ENCODE measurements around the gene TREH. TPM values are rescaled to one million over a fixed set of nuclear protein-coding genes. Genes with fewer than 3 reads are reported as not detected.
"Not testable (repeated sequence)": the region's sequence is repeated elsewhere in the genome, so short reads cannot be mapped to it uniquely, and the experiment has no call there.

Gene TREH
- 1 to 10 TPM; 2.4 to 2.8 TPM for total RNA-seq

DNA sequence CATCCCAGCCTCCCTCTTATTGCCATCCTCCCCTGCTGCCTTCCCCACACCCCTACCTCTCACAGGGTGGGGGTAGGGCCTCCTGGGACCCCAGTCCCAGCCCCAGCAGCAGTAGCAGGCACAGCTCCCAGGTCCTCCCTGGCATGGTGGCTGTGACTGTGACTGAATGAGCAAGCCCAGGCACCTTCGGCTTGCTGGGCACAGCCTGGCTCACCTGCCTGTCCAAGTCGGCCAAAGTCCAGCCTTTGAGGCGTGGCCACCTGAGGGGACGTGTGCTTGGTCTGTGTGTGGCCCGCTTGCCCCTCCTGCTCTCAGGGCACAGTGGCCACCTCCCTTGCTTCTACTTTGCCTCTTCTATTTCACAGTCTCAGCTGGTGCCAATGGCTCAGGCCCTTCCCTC, at the start of gene TREH:
Gene TREH (minus strand): TSS at position 168 of the 400 bp plus-strand sequence. CDS start 23 bp downstream, at position 145.
- no peaks in the 10 kb centered on the region for H3K9me3 ChIP-seq
- no peaks in the 10 kb centered on the region for H3K27me3 ChIP-seq
- intact Hi-C loops (cut with DNase I) = no loop called here
- peak within 1 kb of the TSS in 1 of 2 donors; percentile 19 for H3K9ac ChIP-seq (ENCODE audit: low read depth in 2 of 2, low read length in 2 of 2)
- TF ChIP-seq CTCF (IDR thresholded peaks at IDR 0.05) = no peak
- H3K4me3 ChIP-seq = peak within 1 kb of the TSS; percentile 9
- peak within 1 kb of the TSS; percentile 46 for H3K27ac ChIP-seq
- H3K4me1 ChIP-seq = no peaks in the 10 kb centered on the region
- peak; percentile 91 for DNase-seq
- H3K36me3 ChIP-seq = no peaks in the 10 kb centered on the region

DNA sequence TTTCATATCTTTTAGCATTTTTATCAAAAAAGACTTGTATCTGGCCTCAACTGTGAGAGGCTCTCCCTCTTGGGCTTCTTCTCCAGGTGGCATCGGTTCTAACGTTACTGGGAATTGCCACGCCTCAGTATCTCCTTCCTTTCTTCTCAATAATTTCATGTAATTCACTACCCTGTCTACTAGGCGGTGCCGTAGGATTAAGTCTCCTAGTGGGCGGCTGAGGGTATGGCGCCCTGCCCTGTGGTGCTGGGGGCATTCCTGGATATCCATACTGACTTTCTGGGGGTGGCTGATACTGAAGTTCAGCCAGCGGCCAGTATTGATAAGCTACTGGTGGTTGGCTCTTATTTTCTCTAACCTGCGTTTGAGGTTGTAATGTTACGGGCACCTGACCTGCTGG, 48.7 kb upstream of the TREH start:
- H3K27me3 ChIP-seq; H3K4me3 ChIP-seq; H3K9ac ChIP-seq (ENCODE audit: low read depth in 2 of 2, low read length in 2 of 2); H3K27ac ChIP-seq; intact Hi-C loops (cut with DNase I); DNase-seq; H3K36me3 ChIP-seq; H3K9me3 ChIP-seq; H3K4me1 ChIP-seq: not testable (repeated sequence)

DNA sequence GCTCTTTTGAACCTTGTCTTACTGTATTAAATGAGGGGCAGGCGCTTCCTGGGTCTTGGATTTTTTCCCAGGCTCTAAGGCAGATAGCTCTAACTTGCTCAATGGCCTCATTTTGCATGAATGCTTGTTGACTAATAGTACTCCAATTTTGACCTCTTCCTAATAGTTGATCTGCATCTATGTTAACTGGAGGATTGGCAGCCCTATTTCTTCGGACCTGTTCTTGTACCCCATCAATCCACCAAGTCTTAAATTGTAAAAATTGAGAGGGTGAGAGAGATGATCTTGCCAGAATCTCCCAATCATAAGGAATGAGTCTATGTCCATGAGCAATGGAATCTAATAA, 48.2 kb upstream of the TREH start:
- H3K27ac ChIP-seq; H3K36me3 ChIP-seq; H3K9me3 ChIP-seq; intact Hi-C loops (cut with DNase I); H3K27me3 ChIP-seq; DNase-seq; H3K4me3 ChIP-seq; H3K9ac ChIP-seq (ENCODE audit: low read depth in 2 of 2, low read length in 2 of 2); H3K4me1 ChIP-seq: not testable (repeated sequence)

DNA sequence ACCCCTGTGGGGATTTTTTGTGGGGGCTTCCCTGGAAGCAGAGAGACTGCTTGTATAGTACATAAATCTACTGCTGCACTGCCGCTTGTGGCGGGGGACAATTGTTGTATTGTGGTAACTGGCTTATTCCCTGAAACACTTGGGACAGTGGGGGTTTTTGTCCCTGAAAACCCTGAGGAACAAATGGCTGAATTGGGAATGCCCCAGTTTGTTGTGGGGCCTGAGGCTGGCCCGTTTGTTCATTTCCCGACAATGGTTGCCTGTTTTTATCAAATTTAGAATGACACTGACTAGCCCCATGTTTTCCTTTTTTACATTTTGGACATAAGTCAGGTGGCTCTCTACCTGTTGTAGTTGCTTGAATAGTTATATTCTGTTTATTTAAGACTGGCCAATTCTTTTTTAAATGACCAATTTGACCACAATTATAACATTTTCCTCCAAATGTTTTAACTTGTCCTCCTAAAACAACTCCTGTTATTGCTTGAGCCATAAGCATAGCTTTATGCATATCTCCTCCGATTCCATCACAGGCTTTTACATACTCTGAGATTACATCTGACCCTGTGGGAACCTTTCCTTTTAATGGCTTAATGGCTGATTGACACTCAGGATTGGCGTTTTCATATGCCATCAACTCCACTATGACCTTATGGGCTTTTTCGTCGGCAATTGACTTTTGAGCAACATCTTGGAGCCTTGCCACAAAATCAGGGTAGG, 47.7 kb upstream of the TREH start:
- H3K4me1 ChIP-seq; H3K4me3 ChIP-seq; H3K27me3 ChIP-seq; H3K9me3 ChIP-seq; intact Hi-C loops (cut with DNase I); H3K9ac ChIP-seq (ENCODE audit: low read depth in 2 of 2, low read length in 2 of 2); DNase-seq; H3K36me3 ChIP-seq; H3K27ac ChIP-seq: not testable (repeated sequence)

DNA sequence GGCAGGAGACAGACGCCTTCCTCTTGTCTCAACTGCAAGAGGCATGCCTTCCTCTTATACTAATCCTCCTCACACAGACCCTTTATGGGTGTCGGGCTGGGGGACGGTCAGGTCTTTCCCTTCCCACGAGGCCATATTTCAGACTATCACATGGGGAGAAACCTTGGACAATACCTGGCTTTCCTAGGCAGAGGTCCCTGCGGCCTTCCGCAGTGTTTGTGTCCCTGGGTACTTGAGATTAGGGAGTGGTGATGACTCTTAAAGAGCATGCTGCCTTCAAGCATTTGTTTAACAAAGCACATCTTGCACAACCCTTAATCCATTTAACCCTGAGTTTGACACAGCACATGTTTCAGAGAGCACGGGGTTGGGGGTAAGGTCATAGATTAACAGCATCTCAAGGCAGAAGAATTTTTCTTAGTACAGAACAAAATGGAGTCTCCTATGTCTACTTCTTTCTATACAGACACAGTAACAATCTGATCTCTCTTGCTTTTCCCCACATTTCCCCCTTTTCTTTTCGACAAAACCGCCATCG, 42.1 kb upstream of the TREH start:
- intact Hi-C loops (cut with DNase I); H3K4me1 ChIP-seq; H3K36me3 ChIP-seq; H3K27me3 ChIP-seq; H3K27ac ChIP-seq; H3K9me3 ChIP-seq; H3K4me3 ChIP-seq; H3K9ac ChIP-seq (ENCODE audit: low read depth in 2 of 2, low read length in 2 of 2); DNase-seq: not testable (repeated sequence)

- H3K4me3 ChIP-seq; H3K27ac ChIP-seq; DNase-seq; H3K9me3 ChIP-seq; H3K36me3 ChIP-seq; H3K9ac ChIP-seq (ENCODE audit: low read depth in 2 of 2, low read length in 2 of 2); H3K4me1 ChIP-seq; H3K27me3 ChIP-seq; intact Hi-C loops (cut with DNase I): not testable (repeated sequence)
Measured at GRCh38 chr11:118720740-118721139, 41.3 kb upstream of the TREH start.

- H3K36me3 ChIP-seq; DNase-seq; H3K4me3 ChIP-seq; H3K27ac ChIP-seq; H3K27me3 ChIP-seq; H3K9ac ChIP-seq (ENCODE audit: low read depth in 2 of 2, low read length in 2 of 2); intact Hi-C loops (cut with DNase I); H3K4me1 ChIP-seq; H3K9me3 ChIP-seq: not testable (repeated sequence)
Measured at GRCh38 chr11:118720078-118720477, 40.6 kb upstream of the TREH start.

DNA sequence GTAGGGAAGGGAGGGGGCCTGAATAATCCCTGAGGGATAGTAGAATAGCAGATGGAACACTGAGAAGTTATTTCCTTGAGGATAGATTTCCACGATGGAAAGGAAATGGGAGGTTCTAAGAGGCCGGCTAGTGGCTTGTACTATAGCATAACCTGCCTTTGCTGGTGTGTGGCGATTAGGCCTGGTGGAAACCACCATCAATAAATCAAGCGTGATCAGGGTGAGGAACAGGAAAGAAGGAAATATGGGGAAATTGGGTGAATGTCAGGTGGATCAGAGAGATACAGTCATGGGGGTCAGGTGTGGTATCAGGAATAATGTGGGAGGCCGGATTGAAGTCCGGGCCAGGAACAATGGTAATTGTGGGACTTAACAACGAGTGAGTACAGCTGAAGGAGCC, 39.1 kb upstream of the TREH start:
- H3K27me3 ChIP-seq; H3K9me3 ChIP-seq; H3K27ac ChIP-seq; H3K36me3 ChIP-seq; H3K9ac ChIP-seq (ENCODE audit: low read depth in 2 of 2, low read length in 2 of 2); H3K4me3 ChIP-seq; H3K4me1 ChIP-seq; DNase-seq; intact Hi-C loops (cut with DNase I): not testable (repeated sequence)

- H3K36me3 ChIP-seq; H3K4me3 ChIP-seq; H3K4me1 ChIP-seq; DNase-seq; intact Hi-C loops (cut with DNase I); H3K9ac ChIP-seq (ENCODE audit: low read depth in 2 of 2, low read length in 2 of 2); H3K27me3 ChIP-seq; H3K27ac ChIP-seq; H3K9me3 ChIP-seq: not testable (repeated sequence)
Measured at GRCh38 chr11:118717733-118718132, 38.3 kb upstream of the TREH start.

DNA sequence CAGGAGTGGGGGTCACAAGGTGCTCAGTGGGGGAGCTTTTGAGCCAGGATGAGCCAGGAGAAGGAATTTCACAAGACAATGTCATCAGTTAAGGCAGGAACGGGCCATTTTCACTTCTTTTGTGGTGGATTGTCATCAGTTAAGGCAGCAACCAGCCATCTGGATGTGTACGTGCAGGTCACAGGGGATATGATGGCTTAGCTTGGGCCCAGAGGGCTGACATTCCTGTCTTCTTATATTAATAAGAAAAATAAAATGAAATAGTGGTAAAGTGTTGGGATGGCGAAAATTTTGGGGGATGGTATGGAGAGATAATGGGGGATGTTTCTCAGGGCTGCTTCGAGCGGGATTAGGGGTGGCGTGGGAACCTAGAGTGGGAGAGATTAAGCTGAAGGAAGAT, 37.8 kb upstream of the TREH start:
- intact Hi-C loops (cut with DNase I) = not testable (repeated sequence)

More for the DNA sequence above, 37.8 kb upstream of the TREH start:
- H3K27ac ChIP-seq; H3K27me3 ChIP-seq; H3K9me3 ChIP-seq; H3K4me1 ChIP-seq; H3K9ac ChIP-seq (ENCODE audit: low read depth in 2 of 2, low read length in 2 of 2); H3K36me3 ChIP-seq; H3K4me3 ChIP-seq; DNase-seq: not testable (repeated sequence)
